Measurements from ENCODE around the gene CFD.
"Not testable (repeated sequence)": the region's sequence is repeated elsewhere in the genome, so short reads cannot be mapped to it uniquely, and the experiment has no call there.

CFD gene

GRCh38 chr19:852136-853013 is 7.1 kb upstream of the CFD start, which contains the start of gene ELANE:
Gene ELANE, plus strand, starts transcription at chr19:852303. Its CDS starts 26 bp downstream, at chr19:852329.
- DNase-seq (ENCODE audit: low spot score) = no peak

- no peak for DNase-seq (ENCODE audit: low spot score)
Observed at GRCh38 chr19:853014-853585, 6.4 kb upstream of the CFD start.

DNA sequence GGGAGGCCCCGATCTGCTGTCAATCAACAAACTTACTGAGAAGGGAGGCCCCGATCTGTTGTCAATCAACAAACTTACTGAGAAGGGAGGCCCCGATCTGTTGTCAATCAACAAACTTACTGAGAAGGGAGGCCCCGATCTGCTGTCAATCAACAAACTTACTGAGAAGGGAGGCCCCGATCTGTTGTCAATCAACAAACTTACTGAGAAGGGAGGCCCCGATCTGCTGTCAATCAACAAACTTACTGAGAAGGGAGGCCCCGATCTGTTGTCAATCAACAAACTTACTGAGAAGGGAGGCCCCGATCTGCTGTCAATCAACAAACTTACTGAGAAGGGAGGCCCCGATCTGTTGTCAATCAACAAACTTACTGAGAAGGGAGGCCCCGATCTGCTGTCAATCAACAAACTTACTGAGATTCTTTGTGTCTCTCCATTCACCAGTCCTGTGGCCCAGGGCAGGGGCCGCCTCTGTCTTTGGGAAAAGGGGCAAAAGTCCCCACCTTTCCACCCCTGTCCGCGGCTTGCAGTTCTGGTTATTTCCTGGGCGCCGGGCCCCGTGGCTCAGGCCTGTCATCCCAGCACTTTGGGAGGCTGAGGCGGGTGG is 5.7 kb upstream of the CFD start:
- DNase-seq (ENCODE audit: low spot score) = not testable (repeated sequence)

DNA sequence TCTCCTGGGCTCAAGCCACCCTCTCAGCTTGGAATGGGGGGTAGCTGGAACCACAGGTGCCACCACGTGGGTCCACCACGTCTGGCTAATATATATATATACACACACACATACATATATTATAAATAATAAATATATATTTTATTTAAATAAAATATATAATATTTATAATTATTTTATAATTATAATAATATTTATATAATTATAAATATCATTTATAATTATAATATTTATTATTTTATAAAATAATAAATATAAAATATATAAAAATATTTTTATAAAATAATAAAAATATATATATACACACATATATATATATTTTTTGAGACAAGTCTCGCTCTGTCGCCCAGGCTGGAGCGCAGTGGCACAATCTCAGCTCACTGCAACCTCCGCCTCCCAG is 4.9 kb upstream of the CFD start:
- DNase-seq (ENCODE audit: low spot score) = no peak

GRCh38 chr19:855142-855541 is 4.3 kb upstream of the CFD start:
- DNase-seq (ENCODE audit: low spot score) = no peak

- DNase-seq (ENCODE audit: low spot score) = no peak
Observed at GRCh38 chr19:855566-856120, 3.8 kb upstream of the CFD start.

- no peak for DNase-seq (ENCODE audit: low spot score)
Observed at GRCh38 chr19:858284-858683, 1.2 kb upstream of the CFD start.

DNA sequence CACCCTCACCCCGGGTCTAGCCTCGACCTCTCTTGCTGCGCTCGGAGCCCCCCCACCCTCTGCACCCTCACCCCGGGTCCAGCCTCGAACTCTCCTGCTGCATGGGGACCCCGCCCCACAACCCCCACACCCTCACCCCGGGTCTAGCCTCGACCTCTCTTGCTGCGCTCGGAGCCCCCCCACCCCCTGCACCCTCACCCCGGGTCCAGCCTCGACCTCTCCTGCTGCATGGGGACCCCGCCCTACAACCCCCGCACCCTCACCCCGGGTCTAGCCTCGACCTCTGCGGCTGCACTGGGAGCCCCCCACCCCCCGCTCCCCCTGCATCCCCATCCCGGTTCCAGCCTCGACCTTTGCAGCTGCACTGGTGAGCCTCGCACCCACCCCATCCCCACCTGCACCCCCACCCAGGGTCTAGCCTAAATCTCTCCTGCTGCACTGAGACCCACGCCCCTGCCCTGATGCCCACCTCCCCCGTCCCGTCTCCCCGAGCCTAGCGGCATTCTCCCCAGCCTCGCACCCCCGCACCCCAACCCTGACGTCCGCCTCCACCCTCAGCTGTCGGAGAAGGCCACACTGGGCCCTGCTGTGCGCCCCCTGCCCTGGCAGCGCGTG is 1.8 kb downstream of the CFD start:
- DNase-seq (ENCODE audit: low spot score) = no peak

- DNase-seq (ENCODE audit: low spot score) = peak; percentile 64
Observed at GRCh38 chr19:861756-862580, 2.5 kb downstream of the CFD start.

DNA sequence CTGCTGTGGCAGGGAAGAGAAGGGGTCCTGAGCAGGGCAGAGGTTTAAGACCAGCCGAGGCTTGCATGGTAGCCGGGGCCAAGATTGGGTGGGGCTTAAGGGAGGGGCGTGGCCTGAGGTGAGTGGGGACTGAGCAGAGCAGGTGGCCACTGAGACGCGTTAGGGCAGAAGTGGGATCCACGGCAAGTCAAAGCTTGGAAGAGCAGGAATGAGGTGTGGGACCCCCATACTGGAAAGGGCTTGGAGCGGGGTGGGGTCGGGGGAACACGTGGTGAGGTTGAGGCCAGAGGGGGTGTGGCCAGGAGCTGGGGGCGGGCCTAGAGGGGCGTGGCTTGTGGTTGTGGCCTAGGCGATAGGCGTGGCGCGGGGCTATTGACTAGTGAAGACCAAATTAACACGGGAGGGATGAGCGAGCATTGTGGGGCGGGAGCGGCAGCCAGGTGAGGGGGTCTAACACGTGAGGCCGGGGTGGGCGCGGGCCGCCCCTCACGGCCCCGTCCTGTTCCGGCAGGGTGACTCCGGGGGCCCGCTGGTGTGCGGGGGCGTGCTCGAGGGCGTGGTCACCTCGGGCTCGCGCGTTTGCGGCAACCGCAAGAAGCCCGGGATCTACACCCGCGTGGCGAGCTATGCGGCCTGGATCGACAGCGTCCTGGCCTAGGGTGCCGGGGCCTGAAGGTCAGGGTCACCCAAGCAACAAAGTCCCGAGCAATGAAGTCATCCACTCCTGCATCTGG is 3.3 kb downstream of the CFD start:
- peak; percentile 54 for DNase-seq (ENCODE audit: low spot score)

- DNase-seq (ENCODE audit: low spot score) = no peak
Observed at GRCh38 chr19:863315-863620, 3.8 kb downstream of the CFD start.

- no peak for DNase-seq (ENCODE audit: low spot score)
Observed at GRCh38 chr19:866769-867300, 7.4 kb downstream of the CFD start.

DNA sequence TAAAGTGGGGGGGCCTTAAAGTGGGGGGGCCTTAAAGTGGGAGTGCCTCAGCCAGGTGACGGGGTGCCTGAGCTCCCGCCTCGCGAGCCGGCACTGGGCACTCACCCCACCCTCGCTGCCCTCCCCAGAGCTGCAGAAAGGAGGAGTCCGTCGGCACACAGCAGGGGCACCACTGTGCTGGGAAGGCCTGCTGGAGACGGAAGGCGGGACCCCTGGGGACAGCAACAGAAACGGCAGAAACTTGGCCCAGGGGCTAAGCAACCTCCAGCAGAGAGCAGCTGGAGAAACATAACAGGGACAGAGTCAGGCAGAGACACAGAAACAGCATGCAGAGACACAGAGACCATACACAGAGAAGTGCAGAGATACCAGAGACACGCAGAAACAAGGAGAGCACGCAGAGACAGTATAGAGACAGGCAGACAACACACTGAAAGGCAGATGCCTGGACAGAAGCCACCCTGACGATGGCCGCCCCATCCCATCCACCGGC is 7.9 kb downstream of the CFD start:
- no peak for DNase-seq (ENCODE audit: low spot score)

GRCh38 chr19:867855-868457 is 8.5 kb downstream of the CFD start:
- no peak for DNase-seq (ENCODE audit: low spot score)

DNA sequence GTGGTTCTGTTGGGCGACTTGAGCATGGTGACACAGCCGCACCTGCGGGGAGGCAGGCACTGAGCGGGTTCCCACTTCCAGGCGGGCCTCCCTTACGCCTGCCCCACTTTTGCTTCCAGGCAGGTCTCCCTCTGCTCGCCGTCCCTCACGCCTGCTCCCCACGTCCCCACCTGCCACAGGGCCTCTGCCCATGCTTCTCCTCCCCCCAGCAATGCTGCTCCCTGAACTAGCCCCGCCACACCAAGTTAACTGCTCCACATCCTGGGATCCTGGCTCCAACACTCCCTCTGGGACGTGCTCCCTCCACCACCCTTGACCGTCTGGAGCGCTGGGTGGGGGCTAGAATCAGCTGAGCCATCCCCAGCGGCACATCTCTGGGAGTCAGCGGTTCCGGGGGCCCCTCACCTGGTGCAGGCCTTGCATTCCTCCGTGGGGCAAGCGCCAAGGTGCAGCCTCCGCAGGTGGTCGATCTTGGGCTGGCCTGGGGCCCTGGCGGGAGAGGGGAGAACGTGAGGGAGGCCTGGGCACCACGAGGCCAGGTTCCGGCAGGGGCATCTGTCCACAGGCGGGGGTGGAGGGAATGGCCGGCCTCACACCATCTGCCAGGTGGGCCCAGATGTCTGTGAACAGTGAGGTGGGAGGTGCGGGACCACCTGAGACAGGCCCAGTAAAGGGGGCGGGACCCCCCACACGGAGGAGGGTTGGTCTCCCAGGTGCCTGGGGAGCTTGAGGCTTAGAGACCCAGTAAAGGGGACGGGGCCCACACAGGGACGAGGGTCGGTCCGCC is 9.2 kb downstream of the CFD start:
- no peak for DNase-seq (ENCODE audit: low spot score)

GRCh38 chr19:869245-870177 is 10.0 kb downstream of the CFD start:
- peak; percentile 92 for DNase-seq (ENCODE audit: low spot score)

- no peak for DNase-seq (ENCODE audit: low spot score)
Observed at GRCh38 chr19:870314-870713, 10.8 kb downstream of the CFD start.

DNA sequence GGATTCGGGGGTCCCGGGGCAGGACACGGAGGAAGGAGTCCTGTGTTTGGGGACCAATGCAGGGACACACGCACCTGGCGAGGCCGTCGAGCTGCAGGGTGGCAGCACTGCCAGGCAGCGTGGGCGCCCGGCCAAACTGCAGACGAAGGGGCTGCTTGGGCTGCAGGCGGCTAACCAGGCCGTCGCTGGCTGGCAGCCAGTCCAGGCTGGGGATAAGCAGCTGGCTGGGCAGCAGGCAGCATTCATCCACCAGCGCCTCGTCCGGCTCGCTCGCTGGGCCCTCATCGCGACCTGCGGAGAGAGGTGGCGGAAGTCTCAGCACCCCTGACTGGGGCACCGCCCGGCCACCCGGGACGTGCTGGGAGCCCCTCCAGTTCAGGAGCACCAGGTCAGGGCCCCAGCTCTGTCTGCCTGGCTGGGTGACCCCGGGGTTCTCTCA is 11.5 kb downstream of the CFD start:
- no peak for DNase-seq (ENCODE audit: low spot score)

Data from GM03348 (cell line).